Measurements from ENCODE around the gene IGFLR1. TPM values are rescaled to one million over a fixed set of nuclear protein-coding genes. Genes with fewer than 3 reads are reported as not detected.
A peak's percentile ranks its signal among the peaks of the same experiment; 100 is the strongest.

The IGFLR1 gene
- total RNA-seq, 1 donor from 2014 or later: 3.8 TPM

- DNase-seq (ENCODE audit: extremely low spot score, unreplicated experiment): no peak
- Mint-ChIP-seq H3K36me3 (no peaks in the 10 kb centered on the region), H3K27me3 (peaks cover 11% of the 10 kb centered on the region), H3K4me3 (no peak overlapping the region), H3K27ac (no peak overlapping the region), H3K9me3 (no peaks in the 10 kb centered on the region), H3K4me1 (ENCODE audit: unreplicated experiment) (peaks cover 19% of the 10 kb centered on the region)
- TF ChIP-seq CTCF (conservative IDR thresholded peaks at IDR 0.05): no peak
Observed at GRCh38 chr19:35751839-35752745, 9.8 kb upstream of the IGFLR1 start.

DNA sequence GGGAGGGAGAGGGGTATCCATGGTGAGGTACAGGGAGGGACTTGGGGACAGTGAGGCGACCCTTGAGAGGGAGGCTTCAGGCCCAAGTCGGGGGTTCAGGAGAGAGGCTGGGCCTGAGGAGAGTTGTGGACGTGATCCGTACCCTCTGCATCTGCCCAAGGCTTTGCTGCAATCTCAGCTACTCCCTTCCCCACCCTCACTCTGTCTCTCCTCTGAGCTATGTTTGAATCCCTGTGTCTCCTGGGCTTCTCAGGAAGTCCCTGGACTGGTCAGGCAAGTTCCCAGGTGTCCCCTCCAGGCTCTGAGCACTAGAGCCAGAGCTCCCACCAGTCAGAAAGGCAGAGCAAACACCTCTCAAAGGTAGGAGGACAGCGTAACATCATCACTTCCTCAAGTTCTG is 7.9 kb upstream of the IGFLR1 start:
- Mint-ChIP-seq H3K4me3 (peak overlapping the region; percentile 84), H3K27ac (peak overlapping the region; percentile 96), H3K36me3 (no peaks in the 10 kb centered on the region)

GRCh38 chr19:35748106-35749020 is 6.1 kb upstream of the IGFLR1 start, which contains the start of gene LIN37:
Gene LIN37 (plus strand): TSS chr19:35748576. CDS start chr19:35748725, 149 bp downstream.
- Mint-ChIP-seq H3K4me3 (peak within 1 kb of the TSS; percentile 99), H3K9me3 (no peaks in the 10 kb centered on the region), H3K27me3 (no peaks in the 10 kb centered on the region), H3K27ac (peak within 1 kb of the TSS; percentile 98), H3K36me3 (no peaks in the 10 kb centered on the region), H3K4me1 (ENCODE audit: unreplicated experiment) (peaks cover 27% of the 10 kb centered on the region)
- DNase-seq (ENCODE audit: extremely low spot score, unreplicated experiment): peak; percentile 97
- peak; percentile 33 for TF ChIP-seq CTCF (conservative IDR thresholded peaks at IDR 0.05)

More for the DNA sequence above, 7.9 kb upstream of the IGFLR1 start:
- Mint-ChIP-seq H3K4me1 (ENCODE audit: unreplicated experiment) (peaks cover 21% of the 10 kb centered on the region), H3K27me3 (peaks cover 6% of the 10 kb centered on the region), H3K9me3 (no peaks in the 10 kb centered on the region)
- DNase-seq (ENCODE audit: extremely low spot score, unreplicated experiment): no peak
- TF ChIP-seq CTCF (conservative IDR thresholded peaks at IDR 0.05): no peak

DNA sequence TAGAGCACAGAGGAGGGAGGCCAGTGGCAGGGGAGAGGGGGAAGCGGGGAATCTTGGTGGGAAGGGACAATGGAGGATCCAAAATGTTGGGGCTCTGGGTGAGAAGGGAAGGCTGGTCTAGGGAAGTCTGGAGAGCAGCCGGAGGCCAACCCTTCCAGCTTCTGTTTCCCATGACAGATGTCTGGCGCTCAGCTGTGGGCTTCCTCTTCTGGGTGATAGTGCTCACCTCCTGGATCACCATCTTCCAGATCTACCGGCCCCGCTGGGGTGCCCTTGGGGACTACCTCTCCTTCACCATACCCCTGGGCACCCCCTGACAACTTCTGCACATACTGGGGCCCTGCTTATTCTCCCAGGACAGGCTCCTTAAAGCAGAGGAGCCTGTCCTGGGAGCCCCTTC is 4.3 kb upstream of the IGFLR1 start:
- peaks cover 30% of the 10 kb centered on the region for H3K4me1 Mint-ChIP-seq (ENCODE audit: unreplicated experiment)
- no peaks in the 10 kb centered on the region for H3K9me3 Mint-ChIP-seq
- peak overlapping the region; percentile 99 for H3K4me3 Mint-ChIP-seq
- no peaks in the 10 kb centered on the region for H3K27me3 Mint-ChIP-seq
- peak overlapping the region; percentile 100 for H3K27ac Mint-ChIP-seq
- no peak for DNase-seq (ENCODE audit: extremely low spot score, unreplicated experiment)
- no peaks in the 10 kb centered on the region for H3K36me3 Mint-ChIP-seq
- no peak for TF ChIP-seq CTCF (conservative IDR thresholded peaks at IDR 0.05)

DNA sequence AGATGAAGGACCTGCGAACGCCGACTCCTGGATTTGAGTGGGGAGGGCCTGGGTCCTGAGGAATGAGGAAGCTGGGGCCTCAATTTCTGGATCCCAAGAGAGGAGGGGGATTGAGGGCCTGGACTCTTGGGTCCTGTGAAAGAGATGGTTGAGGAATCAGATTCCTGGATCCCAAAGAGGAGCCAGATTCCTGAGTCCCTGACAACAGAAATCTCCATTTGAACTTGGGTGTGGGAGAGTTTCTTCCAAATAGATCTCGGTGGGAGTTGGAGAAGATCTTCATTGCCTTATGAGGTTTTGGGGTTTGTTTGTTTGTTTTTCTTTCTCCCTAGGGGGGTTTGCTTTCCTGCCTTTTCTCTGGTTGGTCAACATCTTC is 3.8 kb upstream of the IGFLR1 start:
- peak overlapping the region; percentile 99 for H3K4me3 Mint-ChIP-seq
- no peaks in the 10 kb centered on the region for H3K36me3 Mint-ChIP-seq
- no peaks in the 10 kb centered on the region for H3K9me3 Mint-ChIP-seq
- H3K27me3 Mint-ChIP-seq: no peaks in the 10 kb centered on the region
- peaks cover 30% of the 10 kb centered on the region for H3K4me1 Mint-ChIP-seq (ENCODE audit: unreplicated experiment)
- no peak for DNase-seq (ENCODE audit: extremely low spot score, unreplicated experiment)
- peak overlapping the region; percentile 100 for H3K27ac Mint-ChIP-seq
- TF ChIP-seq CTCF (conservative IDR thresholded peaks at IDR 0.05): no peak

Measured in type B pancreatic cell (in vitro differentiated cells).